ENCODE results near the gene NLRX1. TPM values are rescaled to one million over a fixed set of nuclear protein-coding genes. Genes with fewer than 3 reads are reported as not detected.

NLRX1 gene
- total and polyA plus RNA-seq, 2 experiments from 2014 or later = 13.4 to 28.0 TPM

DNA sequence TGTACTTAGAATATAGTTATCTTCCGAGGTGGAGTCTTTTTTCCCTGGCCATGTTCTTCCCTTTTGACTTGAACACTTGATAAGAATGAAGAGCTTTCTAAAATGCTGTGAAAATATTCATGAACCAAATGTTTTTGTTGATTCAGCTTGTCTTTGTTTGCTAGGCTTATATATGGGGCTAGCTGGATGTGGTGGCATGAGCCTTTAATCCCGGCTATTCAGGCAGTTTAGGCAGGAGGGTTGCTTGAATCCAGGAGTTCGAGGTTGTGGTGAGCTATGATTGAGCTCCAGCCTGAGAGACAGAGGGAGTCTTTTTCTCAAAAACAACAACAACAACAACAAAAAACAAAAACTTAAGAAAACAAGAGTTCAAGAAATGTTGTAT, 60.8 kb downstream of the NLRX1 start:
- WGBS, 2 experiments (ENCODE audit: low coverage in 1 of 2, low lambda C conversion rate in 2 of 2, missing lambda C conversion rate in 2 of 2) = 98% methylated on average over 3 of the region's 3 CpGs
- no peak overlapping the region for H3K9ac ChIP-seq

DNA sequence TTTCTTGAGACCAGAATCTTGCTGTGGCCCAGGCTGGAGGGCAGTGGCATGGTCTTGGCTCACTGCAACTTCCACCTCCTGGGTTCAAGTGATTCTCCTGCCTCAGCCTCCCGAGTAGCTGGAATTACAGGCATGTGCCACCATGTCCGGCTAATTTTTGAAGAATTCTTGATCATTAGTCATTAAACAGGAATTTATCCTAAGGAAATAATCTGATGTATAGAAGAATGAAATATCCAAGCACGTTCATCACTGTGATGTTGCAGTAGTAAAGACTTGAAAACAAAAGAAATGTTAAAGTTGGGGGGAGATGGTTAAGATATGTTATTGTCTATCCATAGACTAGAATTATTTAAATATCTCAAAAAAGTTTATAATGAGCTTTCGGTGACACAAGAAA, 61.2 kb downstream of the NLRX1 start:
- Histone ChIP-seq H3K9me2 (ENCODE audit: insufficient read depth) (no peaks in the 10 kb centered on the region), H2AFZ (no peak overlapping the region), H4K20me1 (ENCODE audit: insufficient read depth) (0 out of 2 replicates have a peak, but pooled peaks cover 11% of the 10 kb centered on the region), H3K27ac (no peak overlapping the region), H3K27me3 (replicated peaks; ENCODE audit: insufficient read depth) (no peaks in the 10 kb centered on the region), H3K4me2 (ENCODE audit: unreplicated experiment) (no peak overlapping the region), H3K79me2 (ENCODE audit: insufficient read depth) (peaks cover 92% of the 10 kb centered on the region), H3K36me3 (ENCODE audit: low read depth) (no peaks in the 10 kb centered on the region; the same call in 1 of the 2 replicates), H3K4me3 (no peak overlapping the region), H3F3A (ENCODE audit: insufficient read depth) (no peaks in the 10 kb centered on the region), H3K9ac (no peak overlapping the region), H3K9me3 (ENCODE audit: low read depth) (no peaks in the 10 kb centered on the region), H3K4me1 (ENCODE audit: insufficient read depth) (peaks cover 8% of the 10 kb centered on the region; the same call in 1 of the 2 replicates)
- WGBS, 2 experiments (ENCODE audit: low coverage in 1 of 2, low lambda C conversion rate in 2 of 2, missing lambda C conversion rate in 2 of 2) = 66 to 80% methylated on average over 4 of the region's 4 CpGs
- DNase-seq = no peak
- TF ChIP-seq EZH2phosphoT487 (IDR thresholded peaks at IDR 0.05; ENCODE audit: insufficient read depth, low read depth) = no peak
- TF ChIP-seq EZH2 (IDR thresholded peaks at IDR 0.05; ENCODE audit: insufficient read depth, poor library complexity, severe bottlenecking) = no peak
- in situ Hi-C loops (cut with MboI) = no loop called here

More for the DNA sequence above, 60.8 kb downstream of the NLRX1 start:
- Histone ChIP-seq H3F3A (ENCODE audit: insufficient read depth) (no peaks in the 10 kb centered on the region), H3K79me2 (ENCODE audit: insufficient read depth) (peaks cover 92% of the 10 kb centered on the region), H3K27me3 (replicated peaks; ENCODE audit: insufficient read depth) (no peaks in the 10 kb centered on the region), H3K4me1 (ENCODE audit: insufficient read depth) (peaks cover 11% of the 10 kb centered on the region; the same call in 1 of the 2 replicates), H3K27ac (no peak overlapping the region), H3K4me3 (no peak overlapping the region), H2AFZ (no peak overlapping the region), H3K9me2 (ENCODE audit: insufficient read depth) (no peaks in the 10 kb centered on the region), H3K36me3 (ENCODE audit: low read depth) (no peaks in the 10 kb centered on the region; the same call in 1 of the 2 replicates), H4K20me1 (ENCODE audit: insufficient read depth) (0 out of 2 replicates have a peak, but pooled peaks cover 11% of the 10 kb centered on the region), H3K9me3 (ENCODE audit: low read depth) (no peaks in the 10 kb centered on the region), H3K4me2 (ENCODE audit: unreplicated experiment) (no peak overlapping the region)
- DNase-seq = no peak
- TF ChIP-seq EZH2phosphoT487 (IDR thresholded peaks at IDR 0.05; ENCODE audit: insufficient read depth, low read depth) = no peak
- TF ChIP-seq EZH2 (IDR thresholded peaks at IDR 0.05; ENCODE audit: insufficient read depth, poor library complexity, severe bottlenecking) = no peak
- in situ Hi-C loops (cut with MboI) = no loop called here

Other genes starting within 250 kb of the NLRX1 start
- 13.9 and 17.6 TPM in 2 replicates for gene BCL9L, start 242.8 kb upstream of the NLRX1 start, total RNA-seq (2014; rRNA removed; shearing (Covaris generic))
- 7.2 TPM in 2 replicates for gene BCL9L, start 242.8 kb upstream of the NLRX1 start, polyA plus RNA-seq (2016; fragmentation: Nextera tagmentation; extraction: Ambion mirVana)
- gene UPK2, start 212.4 kb upstream of the NLRX1 start, total RNA-seq (2014; rRNA removed; shearing (Covaris generic)) = not detected in 2 replicates
- gene UPK2, start 212.4 kb upstream of the NLRX1 start, polyA plus RNA-seq (2016; fragmentation: Nextera tagmentation; extraction: Ambion mirVana) = 0.27 and 0.28 TPM in 2 replicates
- gene FOXR1, start 197.0 kb upstream of the NLRX1 start, total RNA-seq (2014; rRNA removed; shearing (Covaris generic)) = not detected in 2 replicates
- not detected in 2 replicates for gene FOXR1, start 197.0 kb upstream of the NLRX1 start, polyA plus RNA-seq (2016; fragmentation: Nextera tagmentation; extraction: Ambion mirVana)
- gene CENATAC, start 170.6 kb upstream of the NLRX1 start, total RNA-seq (2014; rRNA removed; shearing (Covaris generic)) = 15.3 and 19.3 TPM in 2 replicates
- 10.4 and 13.1 TPM in 2 replicates for gene CENATAC, start 170.6 kb upstream of the NLRX1 start, polyA plus RNA-seq (2016; fragmentation: Nextera tagmentation; extraction: Ambion mirVana)
- gene RPS25, start 150.4 kb upstream of the NLRX1 start, total RNA-seq (2014; rRNA removed; shearing (Covaris generic)) = 653 and 1,103 TPM in 2 replicates
- 1,202 and 1,239 TPM in 2 replicates for gene RPS25, start 150.4 kb upstream of the NLRX1 start, polyA plus RNA-seq (2016; fragmentation: Nextera tagmentation; extraction: Ambion mirVana)
- 70.4 and 90.6 TPM in 2 replicates for gene TRAPPC4, start 150.0 kb upstream of the NLRX1 start, total RNA-seq (2014; rRNA removed; shearing (Covaris generic))
- gene TRAPPC4, start 150.0 kb upstream of the NLRX1 start, polyA plus RNA-seq (2016; fragmentation: Nextera tagmentation; extraction: Ambion mirVana) = 207 and 210 TPM in 2 replicates
- gene SLC37A4, start 137.8 kb upstream of the NLRX1 start, total RNA-seq (2014; rRNA removed; shearing (Covaris generic)) = 11.1 and 13.7 TPM in 2 replicates
- gene SLC37A4, start 137.8 kb upstream of the NLRX1 start, polyA plus RNA-seq (2016; fragmentation: Nextera tagmentation; extraction: Ambion mirVana) = 7.8 and 7.9 TPM in 2 replicates
- gene HYOU1, start 111.5 kb upstream of the NLRX1 start, total RNA-seq (2014; rRNA removed; shearing (Covaris generic)) = 85.4 and 97.0 TPM in 2 replicates
- 56.3 and 58.5 TPM in 2 replicates for gene HYOU1, start 111.5 kb upstream of the NLRX1 start, polyA plus RNA-seq (2016; fragmentation: Nextera tagmentation; extraction: Ambion mirVana)
- gene VPS11, start 100.9 kb upstream of the NLRX1 start, total RNA-seq (2014; rRNA removed; shearing (Covaris generic)) = 21.0 and 27.9 TPM in 2 replicates
- gene VPS11, start 100.9 kb upstream of the NLRX1 start, polyA plus RNA-seq (2016; fragmentation: Nextera tagmentation; extraction: Ambion mirVana) = 22.3 and 24.1 TPM in 2 replicates
- gene HMBS, start 83.8 kb upstream of the NLRX1 start, total RNA-seq (2014; rRNA removed; shearing (Covaris generic)) = 5.1 and 8.5 TPM in 2 replicates
- gene HMBS, start 83.8 kb upstream of the NLRX1 start, polyA plus RNA-seq (2016; fragmentation: Nextera tagmentation; extraction: Ambion mirVana) = 46.1 and 53.3 TPM in 2 replicates
- 30.0 and 30.9 TPM in 2 replicates for gene DPAGT1, start 66.9 kb upstream of the NLRX1 start, total RNA-seq (2014; rRNA removed; shearing (Covaris generic))
- 68.6 and 73.6 TPM in 2 replicates for gene DPAGT1, start 66.9 kb upstream of the NLRX1 start, polyA plus RNA-seq (2016; fragmentation: Nextera tagmentation; extraction: Ambion mirVana)
- 4.1 and 4.7 TPM in 2 replicates for gene C2CD2L, start 61.4 kb upstream of the NLRX1 start, total RNA-seq (2014; rRNA removed; shearing (Covaris generic))
- gene C2CD2L, start 61.4 kb upstream of the NLRX1 start, polyA plus RNA-seq (2016; fragmentation: Nextera tagmentation; extraction: Ambion mirVana) = 2.6 and 3.1 TPM in 2 replicates
- gene HINFP, start 47.1 kb upstream of the NLRX1 start, total RNA-seq (2014; rRNA removed; shearing (Covaris generic)) = 24.9 and 31.8 TPM in 2 replicates
- 8.3 and 9.1 TPM in 2 replicates for gene HINFP, start 47.1 kb upstream of the NLRX1 start, polyA plus RNA-seq (2016; fragmentation: Nextera tagmentation; extraction: Ambion mirVana)
- gene ABCG4, start 19.7 kb upstream of the NLRX1 start, total RNA-seq (2014; rRNA removed; shearing (Covaris generic)) = not detected in 2 replicates
- 0.06 and 0.14 TPM in 2 replicates for gene ABCG4, start 19.7 kb upstream of the NLRX1 start, polyA plus RNA-seq (2016; fragmentation: Nextera tagmentation; extraction: Ambion mirVana)
- not detected in 2 replicates for gene NHERF4, start 16.8 kb downstream of the NLRX1 start, total RNA-seq (2014; rRNA removed; shearing (Covaris generic))
- gene NHERF4, start 16.8 kb downstream of the NLRX1 start, polyA plus RNA-seq (2016; fragmentation: Nextera tagmentation; extraction: Ambion mirVana) = not detected in 2 replicates
- gene CBL, start 37.6 kb downstream of the NLRX1 start, total RNA-seq (2014; rRNA removed; shearing (Covaris generic)) = 7.8 and 8.6 TPM in 2 replicates
- gene CBL, start 37.6 kb downstream of the NLRX1 start, polyA plus RNA-seq (2016; fragmentation: Nextera tagmentation; extraction: Ambion mirVana) = 5.0 and 5.8 TPM in 2 replicates
- gene MCAM, start 148.4 kb downstream of the NLRX1 start, total RNA-seq (2014; rRNA removed; shearing (Covaris generic)) = 40.4 and 61.3 TPM in 2 replicates
- 8.6 and 10.5 TPM in 2 replicates for gene MCAM, start 148.4 kb downstream of the NLRX1 start, polyA plus RNA-seq (2016; fragmentation: Nextera tagmentation; extraction: Ambion mirVana)
- gene RNF26, start 165.8 kb downstream of the NLRX1 start, total RNA-seq (2014; rRNA removed; shearing (Covaris generic)) = 6.4 and 8.0 TPM in 2 replicates
- 49.5 and 53.1 TPM in 2 replicates for gene RNF26, start 165.8 kb downstream of the NLRX1 start, polyA plus RNA-seq (2016; fragmentation: Nextera tagmentation; extraction: Ambion mirVana)
- 23.4 and 27.9 TPM in 2 replicates for gene C1QTNF5, start 172.2 kb downstream of the NLRX1 start, total RNA-seq (2014; rRNA removed; shearing (Covaris generic))
- 4.5 and 6.2 TPM in 2 replicates for gene C1QTNF5, start 172.2 kb downstream of the NLRX1 start, polyA plus RNA-seq (2016; fragmentation: Nextera tagmentation; extraction: Ambion mirVana)
- gene MFRP, start 178.0 kb downstream of the NLRX1 start, total RNA-seq (2014; rRNA removed; shearing (Covaris generic)) = 0.13 TPM in 1 of 2 replicates, not detected in the other
- gene MFRP, start 178.0 kb downstream of the NLRX1 start, polyA plus RNA-seq (2016; fragmentation: Nextera tagmentation; extraction: Ambion mirVana) = not detected in 2 replicates
- gene USP2, start 213.0 kb downstream of the NLRX1 start, total RNA-seq (2014; rRNA removed; shearing (Covaris generic)) = not detected in 2 replicates
- 0.30 and 0.33 TPM in 2 replicates for gene USP2, start 213.0 kb downstream of the NLRX1 start, polyA plus RNA-seq (2016; fragmentation: Nextera tagmentation; extraction: Ambion mirVana)